ENCODE data around the gene ICAM1.

- TF ChIP-seq ZZZ3 (IDR thresholded peaks at IDR 0.05; ENCODE audit: control insufficient read depth, insufficient read length, low read depth) (no peak), POLR2A (IDR thresholded peaks at IDR 0.05; ENCODE audit: low read depth, low read length) (no peak), JUND (IDR thresholded peaks at IDR 0.05; ENCODE audit: low read depth, low read length) (no peak), PBX3 (IDR thresholded peaks at IDR 0.05; ENCODE audit: insufficient replicate concordance, low read depth, low read length) (no peak), SREBF1 (IDR thresholded peaks at IDR 0.05; ENCODE audit: low read length) (no peak), SMC3 (IDR thresholded peaks at IDR 0.05; ENCODE audit: borderline replicate concordance, low read length) (no peak), CHD4 (IDR thresholded peaks at IDR 0.05) (no peak), TAF1 (IDR thresholded peaks at IDR 0.05; ENCODE audit: borderline replicate concordance, low read depth, low read length) (no peak), POLR2AphosphoS5 (IDR thresholded peaks at IDR 0.05; ENCODE audit: low read length) (no peak), YY1 (IDR thresholded peaks at IDR 0.05; ENCODE audit: low read depth, low read length) (no peak), TARDBP (IDR thresholded peaks at IDR 0.05; ENCODE audit: borderline replicate concordance) (no peak)
- TF ChIP-seq, protein P1, sequence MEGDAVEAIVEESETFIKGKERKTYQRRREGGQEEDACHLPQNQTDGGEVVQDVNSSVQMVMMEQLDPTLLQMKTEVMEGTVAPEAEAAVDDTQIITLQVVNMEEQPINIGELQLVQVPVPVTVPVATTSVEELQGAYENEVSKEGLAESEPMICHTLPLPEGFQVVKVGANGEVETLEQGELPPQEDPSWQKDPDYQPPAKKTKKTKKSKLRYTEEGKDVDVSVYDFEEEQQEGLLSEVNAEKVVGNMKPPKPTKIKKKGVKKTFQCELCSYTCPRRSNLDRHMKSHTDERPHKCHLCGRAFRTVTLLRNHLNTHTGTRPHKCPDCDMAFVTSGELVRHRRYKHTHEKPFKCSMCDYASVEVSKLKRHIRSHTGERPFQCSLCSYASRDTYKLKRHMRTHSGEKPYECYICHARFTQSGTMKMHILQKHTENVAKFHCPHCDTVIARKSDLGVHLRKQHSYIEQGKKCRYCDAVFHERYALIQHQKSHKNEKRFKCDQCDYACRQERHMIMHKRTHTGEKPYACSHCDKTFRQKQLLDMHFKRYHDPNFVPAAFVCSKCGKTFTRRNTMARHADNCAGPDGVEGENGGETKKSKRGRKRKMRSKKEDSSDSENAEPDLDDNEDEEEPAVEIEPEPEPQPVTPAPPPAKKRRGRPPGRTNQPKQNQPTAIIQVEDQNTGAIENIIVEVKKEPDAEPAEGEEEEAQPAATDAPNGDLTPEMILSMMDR (IDR thresholded peaks at IDR 0.05 in 2 of 3, conservative IDR thresholded peaks at IDR 0.05 in 1 of 3; ENCODE audit: control insufficient read depth in 2 of 3, extremely low read depth in 1 of 3, insufficient read depth in 1 of 3, low read depth in 3 of 3, low read length in 3 of 3) = no peak
- TF ChIP-seq, protein P2, sequence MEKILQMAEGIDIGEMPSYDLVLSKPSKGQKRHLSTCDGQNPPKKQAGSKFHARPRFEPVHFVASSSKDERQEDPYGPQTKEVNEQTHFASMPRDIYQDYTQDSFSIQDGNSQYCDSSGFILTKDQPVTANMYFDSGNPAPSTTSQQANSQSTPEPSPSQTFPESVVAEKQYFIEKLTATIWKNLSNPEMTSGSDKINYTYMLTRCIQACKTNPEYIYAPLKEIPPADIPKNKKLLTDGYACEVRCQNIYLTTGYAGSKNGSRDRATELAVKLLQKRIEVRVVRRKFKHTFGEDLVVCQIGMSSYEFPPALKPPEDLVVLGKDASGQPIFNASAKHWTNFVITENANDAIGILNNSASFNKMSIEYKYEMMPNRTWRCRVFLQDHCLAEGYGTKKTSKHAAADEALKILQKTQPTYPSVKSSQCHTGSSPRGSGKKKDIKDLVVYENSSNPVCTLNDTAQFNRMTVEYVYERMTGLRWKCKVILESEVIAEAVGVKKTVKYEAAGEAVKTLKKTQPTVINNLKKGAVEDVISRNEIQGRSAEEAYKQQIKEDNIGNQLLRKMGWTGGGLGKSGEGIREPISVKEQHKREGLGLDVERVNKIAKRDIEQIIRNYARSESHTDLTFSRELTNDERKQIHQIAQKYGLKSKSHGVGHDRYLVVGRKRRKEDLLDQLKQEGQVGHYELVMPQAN (conservative IDR thresholded peaks at IDR 0.05) = no peak
- TF ChIP-seq, protein P3, sequence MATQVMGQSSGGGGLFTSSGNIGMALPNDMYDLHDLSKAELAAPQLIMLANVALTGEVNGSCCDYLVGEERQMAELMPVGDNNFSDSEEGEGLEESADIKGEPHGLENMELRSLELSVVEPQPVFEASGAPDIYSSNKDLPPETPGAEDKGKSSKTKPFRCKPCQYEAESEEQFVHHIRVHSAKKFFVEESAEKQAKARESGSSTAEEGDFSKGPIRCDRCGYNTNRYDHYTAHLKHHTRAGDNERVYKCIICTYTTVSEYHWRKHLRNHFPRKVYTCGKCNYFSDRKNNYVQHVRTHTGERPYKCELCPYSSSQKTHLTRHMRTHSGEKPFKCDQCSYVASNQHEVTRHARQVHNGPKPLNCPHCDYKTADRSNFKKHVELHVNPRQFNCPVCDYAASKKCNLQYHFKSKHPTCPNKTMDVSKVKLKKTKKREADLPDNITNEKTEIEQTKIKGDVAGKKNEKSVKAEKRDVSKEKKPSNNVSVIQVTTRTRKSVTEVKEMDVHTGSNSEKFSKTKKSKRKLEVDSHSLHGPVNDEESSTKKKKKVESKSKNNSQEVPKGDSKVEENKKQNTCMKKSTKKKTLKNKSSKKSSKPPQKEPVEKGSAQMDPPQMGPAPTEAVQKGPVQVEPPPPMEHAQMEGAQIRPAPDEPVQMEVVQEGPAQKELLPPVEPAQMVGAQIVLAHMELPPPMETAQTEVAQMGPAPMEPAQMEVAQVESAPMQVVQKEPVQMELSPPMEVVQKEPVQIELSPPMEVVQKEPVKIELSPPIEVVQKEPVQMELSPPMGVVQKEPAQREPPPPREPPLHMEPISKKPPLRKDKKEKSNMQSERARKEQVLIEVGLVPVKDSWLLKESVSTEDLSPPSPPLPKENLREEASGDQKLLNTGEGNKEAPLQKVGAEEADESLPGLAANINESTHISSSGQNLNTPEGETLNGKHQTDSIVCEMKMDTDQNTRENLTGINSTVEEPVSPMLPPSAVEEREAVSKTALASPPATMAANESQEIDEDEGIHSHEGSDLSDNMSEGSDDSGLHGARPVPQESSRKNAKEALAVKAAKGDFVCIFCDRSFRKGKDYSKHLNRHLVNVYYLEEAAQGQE (IDR thresholded peaks at IDR 0.05; ENCODE audit: low read depth, low read length) = no peak
These were observed 4.2 kb upstream of the ICAM1 start for GRCh38 chr19:10266706-10267105.

Measured in GM12878 (cell line).